CD14-positive monocyte (primary cell): ENCODE data around the gene BCAT1. TPM values are rescaled to one million over a fixed set of nuclear protein-coding genes. Genes with fewer than 3 reads are reported as not detected.
"Not testable (repeated sequence)": the region's sequence is repeated elsewhere in the genome, so short reads cannot be mapped to it uniquely, and the experiment has no call there.

ENCODE experiments used
- DNase-seq, 3 donors: peaks; one replicate each; pipeline ENCODE4 v3.0.0-alpha.2; 2011 to 2022
- H2AFZ ChIP-seq: 2 replicates; pipeline ENCODE4 v1.6.0; 2012; ENCODE audit warnings: mild to moderate bottlenecking, low read depth, low read length, inconsistent platforms; ENCODE audit not compliant: insufficient read depth, poor library complexity, severe bottlenecking
- H3K27ac ChIP-seq, 2 donors: 1 replicate in 1 of 2; 2 replicates in 1 of 2; pipeline ENCODE4 v1.5.1; 2012 to 2013; ENCODE audit warnings: low read length in 2 of 2, control low read depth in 1 of 2, inconsistent platforms in 1 of 2, low read depth in 1 of 2, mild to moderate bottlenecking in 1 of 2
- H3K27me3 ChIP-seq, 2 donors: one replicate each; pipeline versions ENCODE4 v1.6.0 to v1.6.1; 2011 to 2013; ENCODE audit warnings: low read length in 2 of 2; ENCODE audit not compliant: control insufficient read depth in 2 of 2, insufficient read depth in 2 of 2
- H3K36me3 ChIP-seq, 2 donors: replicated peaks in 1 of 2; 1 replicate in 1 of 2; 2 replicates in 1 of 2; pipeline versions ENCODE4 v1.5.1 to v1.6.1; 2012 to 2013; ENCODE audit warnings: low read length in 2 of 2, control low read depth in 1 of 2, inconsistent platforms in 1 of 2, mild to moderate bottlenecking in 1 of 2; ENCODE audit not compliant: insufficient read depth in 2 of 2, control insufficient read depth in 1 of 2
- H3K4me1 ChIP-seq, 2 donors: 1 replicate in 1 of 2; 2 replicates in 1 of 2; pipeline versions ENCODE4 v1.5.1 to v1.6.1; 2012 to 2013; ENCODE audit warnings: low read length in 2 of 2, control low read depth in 1 of 2, inconsistent platforms in 1 of 2, mild to moderate bottlenecking in 1 of 2, moderate library complexity in 1 of 2; ENCODE audit not compliant: insufficient read depth in 2 of 2, control insufficient read depth in 1 of 2
- H3K4me2 ChIP-seq: replicated peaks from 2 replicates; pipeline ENCODE3; 2012; ENCODE audit warnings: low read length, moderate library complexity, mild to moderate bottlenecking; ENCODE audit not compliant: poor library complexity, severe bottlenecking; ENCODE audit errors: extremely low read depth
- H3K4me3 ChIP-seq, 3 experiments: fragments of 200-600 bp in 1 of 3; sonication (generic) in 1 of 3; replicated peaks in 1 of 3; 1 replicate in 2 of 3; 2 replicates in 1 of 3; pipeline ENCODE4 v1.5.1; 2011 to 2013; ENCODE audit warnings: low read length in 3 of 3, mild to moderate bottlenecking in 3 of 3, control low read depth in 2 of 3, low read depth in 2 of 3, inconsistent platforms in 1 of 3, moderate library complexity in 1 of 3
- H3K79me2 ChIP-seq: 2 replicates; pipeline ENCODE4 v1.6.0; 2012; ENCODE audit warnings: mild to moderate bottlenecking, control low read depth, inconsistent platforms, low read length, moderate library complexity; ENCODE audit not compliant: insufficient read depth
- H3K9ac ChIP-seq: 2 replicates; pipeline ENCODE4 v1.6.0; 2017; ENCODE audit warnings: low read length, mild to moderate bottlenecking; ENCODE audit not compliant: insufficient read depth, poor library complexity, severe bottlenecking
- H3K9me3 ChIP-seq, 2 donors: replicated peaks in 1 of 2; 1 replicate in 1 of 2; 2 replicates in 1 of 2; pipeline versions ENCODE4 v1.5.1 to v1.6.1; 2012 to 2013; ENCODE audit warnings: low read length in 2 of 2, control low read depth in 1 of 2; ENCODE audit not compliant: control insufficient read depth in 1 of 2, insufficient read depth in 1 of 2
- H4K20me1 ChIP-seq: 2 replicates; pipeline ENCODE4 v1.6.0; 2012; ENCODE audit warnings: mild to moderate bottlenecking, low read length, control low read depth, moderate library complexity; ENCODE audit not compliant: insufficient read depth
- H3K27ac Mint-ChIP-seq, 7 donors: one replicate each; pipeline ENCODE4 v1.8.0; 2020; ENCODE audit warnings: mild to moderate bottlenecking in 7 of 7, mixed read lengths in 7 of 7, moderate library complexity in 6 of 7, inconsistent platforms in 2 of 7
- H3K27me3 Mint-ChIP-seq, 3 donors: one replicate each; pipeline ENCODE4 v1.8.0; 2021 to 2022; ENCODE audit warnings: low read depth in 3 of 3, mild to moderate bottlenecking in 3 of 3, mixed read lengths in 3 of 3, moderate library complexity in 3 of 3, inconsistent platforms in 1 of 3
- H3K36me3 Mint-ChIP-seq, 2 donors: one replicate each; pipeline ENCODE4 v1.8.0; 2020; ENCODE audit warnings: mixed read lengths in 2 of 2, inconsistent platforms in 1 of 2, mild to moderate bottlenecking in 1 of 2
- H3K4me1 Mint-ChIP-seq: one replicate; pipeline ENCODE4 v1.8.0; 2020; ENCODE audit warnings: mild to moderate bottlenecking, mixed read lengths
- H3K4me3 Mint-ChIP-seq, 2 donors: one replicate each; pipeline ENCODE4 v1.8.0; 2020; ENCODE audit warnings: mild to moderate bottlenecking in 2 of 2, mixed read lengths in 2 of 2, moderate library complexity in 1 of 2
- H3K9me3 Mint-ChIP-seq, 7 donors: one replicate each; pipeline ENCODE4 v1.8.0; 2020 to 2022; ENCODE audit warnings: mixed read lengths in 7 of 7, mild to moderate bottlenecking in 6 of 7, moderate library complexity in 6 of 7, inconsistent platforms in 2 of 7
- WGBS: methylation state at CpG from one replicate; pipeline ENCODE4 v1.1.5; 2013; ENCODE audit warnings: missing lambda C conversion rate; ENCODE audit not compliant: insufficient coverage; 5-methylcytosine and 5-hydroxymethylcytosine counted together
- intact Hi-C, 2 donors: fragments of 100-400 bp; cut with micrococcal nuclease; formaldehyde crosslinking; loops; one replicate each; pipeline versions ENCODE4 v1.15.0 to v1.15.1; 2023
- polyA plus RNA-seq, 3 donors: library from polyadenylated mRNA; depleted of rRNA in 1 of 3; unstranded in 2 of 3; stranded (reverse) in 1 of 3; fragments of 300-500 nt in 2 of 3; fragments of >200 nt in 1 of 3; fragmentation: Illumina TruSeq in 2 of 3; gene quantifications; 1 replicate in 2 of 3; 2 replicates in 1 of 3; pipeline ENCODE4 v1.2.3, GENCODE V29; 2012 to 2021
- TF ChIP-seq, protein P1 (sequence below): fragments of 200-600 bp; IDR thresholded peaks from one replicate; pipeline ENCODE4 v1.8.0; 2022; ENCODE audit warnings: antibody characterized with exemption, mild to moderate bottlenecking

BCAT1 gene
- polyA plus RNA-seq, 3 donors = 3.5 to 16.9 (median 15.2) TPM

DNA sequence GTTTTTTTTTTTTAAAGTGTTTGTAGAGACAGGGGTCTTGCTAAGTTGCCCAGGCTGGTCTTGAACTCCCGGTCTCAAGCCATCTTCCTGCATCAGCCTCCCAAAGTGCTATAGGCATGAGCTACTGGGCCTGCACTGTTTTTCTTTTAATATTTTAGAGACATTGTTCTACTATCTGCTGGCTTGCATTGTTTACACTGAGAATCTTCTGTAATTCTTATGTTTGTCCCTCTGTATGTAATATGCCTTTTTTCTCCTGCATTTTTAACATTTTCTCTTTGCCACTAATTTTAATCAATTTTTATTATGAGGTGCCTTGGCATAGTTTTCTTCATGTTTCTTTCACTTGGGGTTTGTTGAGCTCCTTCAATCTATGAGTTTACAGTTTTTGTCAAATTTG, 15.4 kb upstream of the BCAT1 start:
- Histone ChIP-seq H3K4me2 (no peak overlapping the region), H3K4me1 (peaks cover 20 to 25% of the 10 kb centered on the region in 2 donors), H3K27ac (no peak overlapping the region), H2AFZ (no peak overlapping the region), H3K9me3 (peaks cover 3 to 4% of the 10 kb centered on the region in 2 donors), H3K79me2 (no peaks in the 10 kb centered on the region), H4K20me1 (no peaks in the 10 kb centered on the region), H3K4me3 (no peak overlapping the region), H3K9ac (no peak overlapping the region), H3K36me3 (no peaks in the 10 kb centered on the region), H3K27me3 (no peaks in the 10 kb centered on the region)
- H3K4me3 Mint-ChIP-seq = no peak overlapping the region
- no CpG with 5 or more reads among the region's 1 CpG for WGBS
- H3K27ac Mint-ChIP-seq = no peak overlapping the region
- intact Hi-C loops = no loop called here
- TF ChIP-seq, protein P1, sequence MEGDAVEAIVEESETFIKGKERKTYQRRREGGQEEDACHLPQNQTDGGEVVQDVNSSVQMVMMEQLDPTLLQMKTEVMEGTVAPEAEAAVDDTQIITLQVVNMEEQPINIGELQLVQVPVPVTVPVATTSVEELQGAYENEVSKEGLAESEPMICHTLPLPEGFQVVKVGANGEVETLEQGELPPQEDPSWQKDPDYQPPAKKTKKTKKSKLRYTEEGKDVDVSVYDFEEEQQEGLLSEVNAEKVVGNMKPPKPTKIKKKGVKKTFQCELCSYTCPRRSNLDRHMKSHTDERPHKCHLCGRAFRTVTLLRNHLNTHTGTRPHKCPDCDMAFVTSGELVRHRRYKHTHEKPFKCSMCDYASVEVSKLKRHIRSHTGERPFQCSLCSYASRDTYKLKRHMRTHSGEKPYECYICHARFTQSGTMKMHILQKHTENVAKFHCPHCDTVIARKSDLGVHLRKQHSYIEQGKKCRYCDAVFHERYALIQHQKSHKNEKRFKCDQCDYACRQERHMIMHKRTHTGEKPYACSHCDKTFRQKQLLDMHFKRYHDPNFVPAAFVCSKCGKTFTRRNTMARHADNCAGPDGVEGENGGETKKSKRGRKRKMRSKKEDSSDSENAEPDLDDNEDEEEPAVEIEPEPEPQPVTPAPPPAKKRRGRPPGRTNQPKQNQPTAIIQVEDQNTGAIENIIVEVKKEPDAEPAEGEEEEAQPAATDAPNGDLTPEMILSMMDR = no peak
- H3K27me3 Mint-ChIP-seq = peaks cover 0 to 1% (median 0%) of the 10 kb centered on the region in 3 donors
- no peak for DNase-seq
- no peaks in the 10 kb centered on the region for H3K36me3 Mint-ChIP-seq
- peaks cover 3 to 11% (median 9%) of the 10 kb centered on the region in 7 donors for H3K9me3 Mint-ChIP-seq
- H3K4me1 Mint-ChIP-seq = peaks cover 32% of the 10 kb centered on the region

DNA sequence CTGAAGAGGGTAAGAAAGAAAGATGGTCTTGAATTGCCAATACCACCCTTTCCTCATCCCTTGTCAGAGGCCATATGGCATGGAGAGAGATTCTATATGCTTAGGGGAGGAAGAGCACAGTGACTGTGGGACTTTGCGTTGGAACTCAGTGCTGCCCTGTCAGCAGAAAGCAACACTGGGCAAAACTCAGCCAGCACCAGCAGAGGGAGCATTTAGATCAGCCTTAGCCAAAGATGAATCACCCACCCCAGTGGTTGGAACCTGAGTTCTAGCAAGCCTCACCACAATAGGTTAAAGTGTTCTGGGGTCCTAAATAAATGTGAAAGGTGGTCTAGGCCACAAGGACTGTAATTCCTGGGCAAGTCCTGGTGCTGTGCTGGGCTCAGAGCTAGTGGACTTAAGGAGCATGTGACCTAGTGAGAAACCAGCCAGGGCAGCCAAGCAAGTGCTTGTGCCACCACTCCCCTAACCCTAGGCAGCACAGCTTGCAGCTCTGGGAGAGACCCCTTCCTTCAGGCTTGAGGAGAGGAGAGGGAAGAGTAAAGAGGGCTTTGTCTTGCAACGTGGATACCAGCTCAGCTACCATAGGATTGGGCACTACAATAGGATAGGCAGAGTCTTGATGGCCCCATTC, 11.4 kb upstream of the BCAT1 start:
- intact Hi-C loops = no loop called here
- DNase-seq = peak; percentile 41 to 69 (median 67)
- Histone ChIP-seq H3K4me1 (peaks cover 0 to 6% of the 10 kb centered on the region in 2 donors), H3K4me3 (no peak overlapping the region), H4K20me1 (no peaks in the 10 kb centered on the region), H3K36me3 (no peaks in the 10 kb centered on the region), H3K79me2 (no peaks in the 10 kb centered on the region), H3K4me2 (no peak overlapping the region), H3K9me3 (peaks cover 3 to 4% of the 10 kb centered on the region in 2 donors), H3K27ac (no peak overlapping the region), H2AFZ (peak overlapping the region; percentile 18), H3K9ac (no peak overlapping the region), H3K27me3 (no peaks in the 10 kb centered on the region)
- Mint-ChIP-seq H3K27me3 (peaks cover 0 to 4% (median 4%) of the 10 kb centered on the region in 3 donors), H3K36me3 (no peaks in the 10 kb centered on the region), H3K4me3 (no peak overlapping the region), H3K27ac (peak overlapping the region in 1 of 7 donors; percentile 35), H3K4me1 (peaks cover 12% of the 10 kb centered on the region), H3K9me3 (peaks cover 3 to 13% (median 9%) of the 10 kb centered on the region in 7 donors)
- 0% methylated on average over 1 of the region's 2 CpGs for WGBS
- TF ChIP-seq, protein P1 = peak; percentile 76

DNA sequence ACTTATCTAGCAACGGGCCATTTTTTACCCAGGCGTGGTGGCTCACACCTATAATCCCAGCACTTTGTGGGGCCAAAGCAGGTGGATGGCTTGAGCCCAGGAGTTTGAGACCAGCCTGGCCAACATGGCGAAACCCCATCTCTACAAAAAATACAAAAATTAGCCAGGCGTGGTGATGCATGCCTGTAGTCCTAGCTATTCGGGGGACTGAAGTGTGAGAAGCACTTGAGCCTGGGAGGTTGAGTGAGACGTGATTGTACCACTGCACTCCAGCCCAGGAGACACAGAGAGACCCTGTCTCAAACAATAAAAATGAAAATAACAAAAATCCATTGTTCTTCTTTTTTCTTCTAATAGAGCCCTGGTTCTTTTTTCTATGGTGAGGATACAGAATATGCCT, 7.5 kb upstream of the BCAT1 start:
- H4K20me1 ChIP-seq, H3K9ac ChIP-seq, H3K4me2 ChIP-seq, H3K36me3 ChIP-seq, H3K27ac ChIP-seq, H3K4me3 ChIP-seq, H3K36me3 Mint-ChIP-seq, H3K4me3 Mint-ChIP-seq, H2AFZ ChIP-seq, H3K27ac Mint-ChIP-seq, H3K79me2 ChIP-seq, H3K9me3 Mint-ChIP-seq, H3K9me3 ChIP-seq, DNase-seq, intact Hi-C loops, H3K27me3 ChIP-seq, H3K27me3 Mint-ChIP-seq: not testable (repeated sequence)
- H3K4me1 Mint-ChIP-seq = peaks cover 18% of the 10 kb centered on the region
- no CpG with 5 or more reads among the region's 6 CpGs for WGBS
- H3K4me1 ChIP-seq = peaks cover 4 to 12% of the 10 kb centered on the region in 2 donors
